CD4-positive, alpha-beta T cell treated with Interleukin-17A for 4 hours (primary cell): ENCODE results near the gene TLL1.

Experiments
- DNase-seq: peaks from one replicate; pipeline ENCODE4 v3.0.0-alpha.2; 2020; ENCODE audit warnings: mixed read lengths

Gene TLL1

GRCh38 chr4:165982934-165983333 lies 109.9 kb downstream of the TLL1 start:
- no peak for DNase-seq

DNA sequence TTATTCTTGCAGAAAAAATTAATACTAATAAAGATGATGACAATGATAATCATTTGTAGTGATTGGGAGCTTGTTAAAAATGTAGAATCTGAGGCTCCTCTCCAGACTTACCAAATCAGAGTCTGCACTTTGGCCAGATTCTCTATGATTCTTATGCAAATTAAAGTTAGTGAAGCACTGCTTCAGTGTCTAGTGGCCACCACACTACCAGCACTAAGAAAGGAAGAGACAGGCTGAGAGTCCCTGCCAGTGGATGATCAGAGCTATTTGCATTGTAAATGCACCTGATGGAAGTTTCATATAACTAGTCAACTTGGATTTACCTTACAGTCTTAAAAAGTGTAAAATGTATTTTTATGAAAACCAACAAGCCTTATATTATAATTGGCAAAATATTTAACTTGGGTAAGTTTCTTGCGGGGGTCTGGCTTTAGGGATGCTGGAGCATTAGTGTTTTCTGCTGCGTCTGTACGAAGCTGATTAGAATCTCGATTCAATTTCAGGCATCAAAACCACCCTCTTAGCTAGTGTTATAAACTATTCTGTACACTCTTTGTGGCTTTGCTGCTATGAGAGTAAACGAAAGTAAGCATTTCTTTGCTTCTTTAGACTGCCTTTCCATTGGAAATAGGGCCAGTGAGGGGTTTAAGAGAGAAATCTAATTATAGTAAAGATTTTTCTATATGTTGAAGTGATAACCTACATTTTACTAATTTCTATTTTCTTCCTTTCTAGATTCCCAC lies 114.1 kb downstream of the TLL1 start:
- DNase-seq: no peak

- no peak for DNase-seq
These were observed 118.5 kb downstream of the TLL1 start for GRCh38 chr4:165991325-165992180.

GRCh38 chr4:165992283-165992682 lies 119.2 kb downstream of the TLL1 start:
- no peak for DNase-seq

- DNase-seq: no peak
These were observed 121.7 kb downstream of the TLL1 start for GRCh38 chr4:165994701-165995100.

DNA sequence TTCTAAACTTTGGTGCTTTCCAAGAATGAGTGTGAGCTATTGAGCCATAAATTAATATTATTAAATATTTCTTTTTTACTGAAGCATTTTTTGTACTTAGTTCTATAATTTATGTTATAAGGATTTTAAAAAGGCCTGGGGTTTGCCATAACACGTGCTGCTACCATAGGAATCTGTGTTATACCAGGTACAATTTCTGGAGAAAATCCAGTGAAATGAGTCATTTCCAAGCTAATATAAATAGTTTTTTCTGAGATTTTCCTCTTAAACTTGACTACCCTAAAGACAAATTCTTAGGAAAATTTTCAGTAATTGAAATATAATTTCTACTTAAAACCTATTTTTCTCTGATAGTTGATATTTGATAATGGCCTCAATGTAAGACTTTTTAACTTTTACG lies 130.8 kb downstream of the TLL1 start:
- DNase-seq: no peak

DNA sequence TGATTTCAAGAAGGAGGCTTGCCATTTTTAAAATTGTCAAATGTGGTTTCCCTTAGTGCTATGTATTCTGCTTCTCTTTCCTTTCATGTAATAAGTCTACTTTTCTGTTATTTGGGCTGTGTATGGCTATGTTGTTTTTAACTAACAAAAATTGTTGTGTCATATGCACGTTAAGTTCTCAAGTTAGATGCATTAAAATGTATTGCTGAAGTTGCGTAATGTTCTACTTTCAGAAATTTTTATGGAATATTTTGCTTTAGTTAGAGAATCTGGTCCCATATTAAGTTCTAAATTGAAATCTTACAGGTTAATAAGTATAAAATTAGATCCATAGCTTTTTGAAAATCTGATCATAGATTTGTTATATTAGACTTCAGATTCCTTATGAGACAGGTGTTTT lies 133.2 kb downstream of the TLL1 start:
- DNase-seq: no peak

DNA sequence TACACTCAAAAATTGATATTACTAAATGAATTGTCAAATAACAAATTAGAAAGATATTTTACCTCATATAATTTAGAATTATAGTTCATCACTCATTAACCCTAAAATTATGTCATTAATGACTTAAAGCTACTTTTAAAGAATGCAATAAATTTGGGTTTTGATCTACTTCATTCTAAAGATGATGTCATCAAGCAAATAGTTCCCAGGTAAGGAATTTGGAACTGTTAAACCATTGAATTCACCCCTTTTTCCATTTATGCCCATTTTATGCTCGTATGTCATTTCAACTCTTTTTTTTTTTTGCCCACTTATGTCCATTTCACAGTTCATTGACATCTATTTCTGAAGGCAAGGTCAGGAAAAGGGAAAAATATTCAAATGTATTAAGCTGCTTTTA lies 135.5 kb downstream of the TLL1 start:
- DNase-seq: no peak

DNA sequence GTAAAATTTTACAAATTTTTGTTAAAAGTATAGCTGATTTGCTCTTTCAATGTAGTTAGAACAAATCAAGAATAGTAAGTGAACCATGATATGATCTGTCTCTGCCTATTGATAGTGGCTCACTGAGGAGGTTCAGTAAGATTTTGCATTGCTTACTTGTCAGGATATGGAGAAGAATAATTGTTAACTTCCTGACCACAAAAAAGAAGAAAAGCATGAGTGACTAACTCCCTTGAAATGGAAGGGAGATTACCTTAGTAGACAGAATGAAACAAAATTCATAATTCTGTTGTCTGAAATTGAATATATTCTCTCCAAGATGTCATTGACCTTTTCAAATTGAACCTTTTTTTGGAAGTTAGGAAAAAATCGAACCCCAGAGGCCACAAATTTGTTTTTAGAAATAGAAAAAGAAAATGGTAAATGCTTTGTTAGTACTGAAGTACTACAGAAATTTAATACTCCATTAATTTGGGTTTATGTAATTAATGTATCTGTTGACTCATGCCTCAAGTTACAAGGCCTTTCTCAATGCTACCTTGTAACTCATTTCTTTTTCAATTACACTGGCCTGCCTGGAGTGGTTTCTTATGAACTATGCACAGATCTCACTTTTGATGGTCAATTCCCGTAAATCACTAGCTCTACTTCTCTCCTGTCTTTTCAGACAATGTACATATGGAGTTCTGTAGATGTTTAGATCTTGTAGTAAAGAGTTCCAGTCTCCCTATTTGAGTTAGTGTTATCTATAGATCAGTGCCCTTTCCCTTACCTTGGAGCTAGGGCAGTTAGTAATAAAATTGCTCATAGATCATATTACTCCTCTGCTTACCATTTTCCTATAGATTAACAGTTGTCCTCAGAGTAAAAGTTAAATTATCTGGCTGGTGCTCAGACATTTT lies 139.3 kb downstream of the TLL1 start:
- no peak for DNase-seq

DNA sequence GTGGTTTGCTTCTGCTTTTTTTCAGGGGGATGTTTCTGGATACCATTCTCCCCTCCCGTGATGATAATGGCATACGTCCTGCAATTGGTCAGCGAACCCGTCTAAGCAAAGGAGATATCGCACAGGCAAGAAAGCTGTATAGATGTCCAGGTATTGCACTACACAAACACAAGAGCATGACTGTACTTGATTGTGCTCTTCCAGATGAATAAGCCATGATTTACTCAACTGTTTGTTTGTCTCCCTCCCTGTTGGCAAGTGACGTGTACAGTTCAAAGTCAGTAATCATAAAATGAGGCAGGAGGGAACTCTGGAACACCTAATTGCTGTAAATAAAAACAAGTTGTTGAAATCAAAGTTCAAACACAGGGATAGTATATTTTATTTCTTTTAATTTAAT lies 141.4 kb downstream of the TLL1 start:
- no peak for DNase-seq

DNA sequence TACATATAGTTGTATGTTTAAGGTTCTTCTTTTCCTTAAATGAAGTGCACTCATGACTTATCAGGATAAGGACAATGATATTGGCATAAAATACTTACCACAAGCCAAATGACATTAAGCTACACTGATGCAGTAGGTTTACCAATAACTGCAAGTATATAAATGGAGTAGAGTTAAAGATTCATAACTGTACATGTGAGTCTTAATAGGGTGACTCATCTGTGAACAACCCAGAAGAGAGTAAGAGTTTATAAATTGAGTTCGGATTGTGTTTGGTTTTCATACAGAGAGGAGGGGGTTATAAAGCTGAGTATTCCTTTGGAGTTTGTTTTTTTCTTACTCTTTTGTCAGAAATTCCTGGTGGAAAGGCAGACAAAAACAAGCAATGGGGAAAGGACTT lies 144.8 kb downstream of the TLL1 start:
- no peak for DNase-seq

DNA sequence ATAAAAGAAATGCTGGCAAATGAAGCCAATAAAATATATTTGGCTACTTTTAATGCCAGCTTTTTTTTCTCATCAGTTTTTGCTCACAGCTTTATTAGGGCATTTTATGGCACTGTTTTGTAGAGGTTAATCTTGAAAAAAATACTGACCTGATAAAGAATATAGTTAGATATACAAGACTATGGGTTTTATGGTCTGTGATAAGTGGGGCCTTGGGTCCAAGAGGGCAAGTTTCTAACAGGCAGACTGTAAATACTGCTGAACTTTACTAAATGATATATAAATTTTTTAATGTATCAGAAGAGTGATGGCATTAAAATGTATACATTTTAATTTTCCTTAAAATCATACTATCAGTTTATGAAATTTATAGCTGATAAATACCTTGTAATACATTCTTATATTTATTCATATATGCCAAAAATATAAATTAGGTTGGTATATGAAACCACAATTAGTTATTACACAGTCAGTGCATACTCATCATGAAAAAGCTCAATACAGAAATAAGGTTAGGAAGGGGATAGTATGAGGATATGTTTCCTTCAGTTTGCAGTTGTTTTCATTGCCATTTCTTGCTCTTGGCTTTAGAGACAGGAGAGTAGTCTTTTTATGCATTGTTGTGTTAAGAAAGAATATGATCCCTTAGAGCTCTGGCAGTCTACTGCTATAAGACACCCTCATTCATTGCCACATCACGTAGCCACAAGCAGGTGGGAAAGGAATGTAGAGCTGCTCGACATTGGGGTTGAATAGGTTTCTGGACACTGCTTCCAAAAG lies 146.6 kb downstream of the TLL1 start:
- DNase-seq: no peak

GRCh38 chr4:166021617-166022016 lies 148.6 kb downstream of the TLL1 start:
- no peak for DNase-seq

DNA sequence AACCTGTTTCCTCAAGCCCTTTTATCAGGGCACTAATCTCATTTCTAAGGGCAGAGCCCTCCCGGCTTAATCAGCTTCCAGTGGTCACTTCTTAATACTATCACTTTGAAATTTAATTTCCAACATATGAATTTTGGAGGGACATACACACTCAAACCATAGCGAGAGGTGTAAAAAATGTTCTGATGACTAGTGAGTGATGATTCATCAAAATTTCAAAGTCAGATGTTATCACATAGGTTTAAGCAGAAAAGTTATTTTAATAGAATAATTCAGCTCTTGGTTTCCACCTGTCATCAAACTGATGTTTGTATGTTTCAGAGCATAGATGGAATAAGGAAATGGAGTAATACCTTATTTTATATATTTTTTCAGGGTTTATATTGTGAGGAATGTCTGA lies 161.9 kb downstream of the TLL1 start:
- no peak for DNase-seq

- DNase-seq: no peak
These were observed 166.8 kb downstream of the TLL1 start for GRCh38 chr4:166039822-166040221.

DNA sequence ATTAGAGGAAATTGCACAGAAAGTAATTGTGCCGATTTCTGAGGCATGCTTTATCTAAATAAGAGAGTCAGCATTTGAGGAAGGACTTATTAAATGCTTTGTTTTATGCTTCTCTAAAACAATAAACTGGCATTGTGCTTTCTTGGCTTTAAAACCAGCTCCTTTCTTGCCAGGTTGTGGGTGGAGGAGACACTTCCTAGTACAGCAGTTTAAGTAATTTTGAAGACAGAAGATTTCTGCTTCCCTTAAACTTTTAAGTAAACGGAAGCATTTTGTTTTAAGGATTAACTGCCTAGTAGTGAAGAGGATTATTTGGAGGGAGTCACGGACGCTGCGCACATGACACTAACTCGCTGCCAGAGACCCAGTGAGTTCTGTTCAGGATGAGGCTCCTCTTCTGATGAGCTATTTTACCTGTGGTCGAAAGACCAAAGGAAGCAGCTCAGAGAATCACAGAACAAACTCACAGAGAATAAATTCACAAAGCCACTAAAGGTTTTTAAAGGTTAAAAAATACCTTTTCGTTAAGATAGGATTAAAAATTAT lies 169.5 kb downstream of the TLL1 start:
- DNase-seq: no peak

GRCh38 chr4:166043801-166044200 lies 170.8 kb downstream of the TLL1 start:
- DNase-seq: no peak

DNA sequence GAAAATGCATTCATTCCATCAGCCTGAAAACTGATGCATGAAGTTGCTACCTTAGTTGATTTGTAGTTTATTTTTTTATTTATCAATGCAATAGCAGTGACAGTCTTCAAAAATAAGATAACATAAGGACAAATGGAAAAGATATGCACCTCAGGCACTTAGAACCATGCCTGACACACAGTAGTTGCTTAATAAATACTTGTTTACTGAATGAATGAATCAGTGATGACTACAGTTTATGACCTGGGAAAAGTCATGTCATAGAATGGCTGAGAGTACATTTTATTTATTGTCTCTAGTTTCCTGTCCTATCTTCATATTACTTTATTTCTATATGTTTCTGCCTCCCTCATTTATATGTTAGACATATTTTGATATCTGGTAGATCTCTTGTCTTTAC lies 171.8 kb downstream of the TLL1 start:
- DNase-seq: no peak

- no peak for DNase-seq
These were observed 172.4 kb downstream of the TLL1 start for GRCh38 chr4:166045457-166045856.

- no peak for DNase-seq
These were observed 176.0 kb downstream of the TLL1 start for GRCh38 chr4:166049036-166049435.

DNA sequence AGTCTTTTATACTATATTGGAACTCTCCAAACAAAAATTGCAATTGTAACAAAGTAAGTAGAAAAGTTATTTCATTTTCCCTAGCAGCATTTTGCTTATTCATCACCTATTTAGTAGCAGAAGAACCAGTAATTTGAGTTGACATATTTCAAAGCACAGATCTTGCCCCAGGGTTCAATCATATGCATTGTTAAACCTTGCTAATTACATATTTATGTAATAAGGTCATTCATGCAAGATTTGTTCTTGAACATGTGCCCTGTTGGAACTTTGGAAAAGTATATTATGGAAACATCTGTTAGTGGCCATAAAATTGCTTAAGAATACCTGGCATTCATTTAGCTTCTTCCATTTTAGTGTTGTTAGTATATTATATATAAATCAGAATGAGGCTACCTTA lies 191.7 kb downstream of the TLL1 start:
- DNase-seq: no peak

DNA sequence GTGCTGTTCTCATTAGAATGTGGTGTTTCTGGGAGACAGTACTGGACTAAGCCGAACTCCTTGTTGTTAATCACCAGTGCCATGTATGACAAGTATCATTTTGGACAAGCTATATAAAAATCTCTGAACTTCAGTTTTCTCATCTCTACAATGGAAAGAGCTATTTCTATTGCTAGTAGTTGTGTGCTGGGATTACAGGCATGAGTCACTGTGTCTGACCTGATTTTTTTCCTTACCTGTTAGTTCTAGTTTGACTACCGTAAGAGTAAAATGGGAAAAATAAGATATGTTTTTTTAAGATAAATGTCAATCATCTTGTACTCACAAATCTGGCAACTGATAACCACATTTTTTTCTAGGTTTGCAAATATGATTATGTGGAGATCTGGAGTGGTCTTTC lies 192.3 kb downstream of the TLL1 start:
- no peak for DNase-seq
